Measurements from ENCODE around the gene DCUN1D3. TPM values are rescaled to one million over a fixed set of nuclear protein-coding genes. Genes with fewer than 3 reads are reported as not detected.

The DCUN1D3 gene
- total RNA-seq, 2 donors from 2014 or later, result 7.2 to 16.5 TPM

- no peaks in the 10 kb centered on the region for H3K36me3 ChIP-seq
- H3K4me3 ChIP-seq, result no peak overlapping the region
- intact Hi-C loops (cut with DNase I), result loop anchor here (1.0 to 5.0 kb wide), 4 partner anchors 42 to 308 kb away; partner anchors contain the start of genes DCUN1D3, ERI2, LDAF1 and LYRM1
- peak; percentile 84 to 94 (median 94) for TF ChIP-seq CTCF (IDR thresholded peaks at IDR 0.05)
- peak; percentile 39 for TF ChIP-seq POLR2AphosphoS5 (IDR thresholded peaks at IDR 0.05)
- no peak for TF ChIP-seq POLR2A (IDR thresholded peaks at IDR 0.05)
- peaks cover 14% of the 10 kb centered on the region for H3K4me1 ChIP-seq (replicated peaks)
- H3K9me3 ChIP-seq, result no peaks in the 10 kb centered on the region
- 40% methylated on average over 6 of the region's 6 CpGs for WGBS
- H3K27ac ChIP-seq, result peak overlapping the region; percentile 48 to 66
- DNase-seq (ENCODE audit: low spot score), result peak; percentile 59
- H3K27me3 ChIP-seq (replicated peaks; ENCODE audit: insufficient read depth), result no peaks in the 10 kb centered on the region
Measured at GRCh38 chr16:20849589-20850390, 50.4 kb downstream of the DCUN1D3 start.

GRCh38 chr16:20847550-20847949, 52.6 kb downstream of the DCUN1D3 start:
- intact Hi-C loops (cut with DNase I), result no loop called here
- H3K9me3 ChIP-seq, result no peaks in the 10 kb centered on the region
- TF ChIP-seq POLR2A (IDR thresholded peaks at IDR 0.05) (no peak), POLR2AphosphoS5 (IDR thresholded peaks at IDR 0.05) (no peak), CTCF (IDR thresholded peaks at IDR 0.05) (no peak)

GRCh38 chr16:20846551-20846950, 53.6 kb downstream of the DCUN1D3 start:
- TF ChIP-seq CTCF (IDR thresholded peaks at IDR 0.05), result no peak
- DNase-seq (ENCODE audit: low spot score), result no peak
- Histone ChIP-seq H3K27me3 (replicated peaks; ENCODE audit: insufficient read depth) (no peaks in the 10 kb centered on the region), H3K4me3 (no peak overlapping the region), H3K36me3 (no peaks in the 10 kb centered on the region), H3K4me1 (replicated peaks) (peaks cover 10% of the 10 kb centered on the region), H3K9me3 (no peaks in the 10 kb centered on the region), H3K27ac (no peak overlapping the region)
- intact Hi-C loops (cut with DNase I), result no loop called here

More at GRCh38 chr16:20847550-20847949, 52.6 kb downstream of the DCUN1D3 start:
- peaks cover 14% of the 10 kb centered on the region for H3K4me1 ChIP-seq (replicated peaks)
- no peaks in the 10 kb centered on the region for H3K36me3 ChIP-seq
- H3K27ac ChIP-seq, result no peak overlapping the region
- 94% methylated on average over 2 of the region's 2 CpGs for WGBS
- no peaks in the 10 kb centered on the region for H3K27me3 ChIP-seq (replicated peaks; ENCODE audit: insufficient read depth)
- DNase-seq (ENCODE audit: low spot score), result no peak
- H3K4me3 ChIP-seq, result no peak overlapping the region

GRCh38 chr16:20846030-20846429, 54.1 kb downstream of the DCUN1D3 start:
- no peak for DNase-seq (ENCODE audit: low spot score)
- Histone ChIP-seq H3K9me3 (no peaks in the 10 kb centered on the region), H3K27me3 (replicated peaks; ENCODE audit: insufficient read depth) (no peaks in the 10 kb centered on the region), H3K4me3 (no peak overlapping the region), H3K27ac (no peak overlapping the region), H3K4me1 (replicated peaks) (peaks cover 5% of the 10 kb centered on the region), H3K36me3 (no peaks in the 10 kb centered on the region)
- 49% methylated on average over 5 of the region's 6 CpGs for WGBS
- TF ChIP-seq POLR2A (IDR thresholded peaks at IDR 0.05) (no peak), CTCF (IDR thresholded peaks at IDR 0.05) (no peak), POLR2AphosphoS5 (IDR thresholded peaks at IDR 0.05) (no peak)
- intact Hi-C loops (cut with DNase I), result no loop called here

- 51% methylated on average over 3 of the region's 3 CpGs for WGBS
- Histone ChIP-seq H3K27ac (no peak overlapping the region), H3K4me1 (replicated peaks) (no peaks in the 10 kb centered on the region), H3K36me3 (no peaks in the 10 kb centered on the region), H3K4me3 (no peak overlapping the region), H3K9me3 (no peaks in the 10 kb centered on the region), H3K27me3 (replicated peaks; ENCODE audit: insufficient read depth) (no peaks in the 10 kb centered on the region)
- intact Hi-C loops (cut with DNase I), result no loop called here
- no peak for DNase-seq (ENCODE audit: low spot score)
- TF ChIP-seq POLR2AphosphoS5 (IDR thresholded peaks at IDR 0.05), result no peak
- TF ChIP-seq POLR2A (IDR thresholded peaks at IDR 0.05), result no peak
- TF ChIP-seq CTCF (IDR thresholded peaks at IDR 0.05), result no peak
Measured at GRCh38 chr16:20844588-20844987, 55.6 kb downstream of the DCUN1D3 start.
